H1 (cell line): ENCODE results near the gene ZMYM4. TPM values are rescaled to one million over a fixed set of nuclear protein-coding genes. Genes with fewer than 3 reads are reported as not detected.

ENCODE experiments used
- CTCF ChIA-PET: fragments of 300-600 bp; sonication (Branson Sonifier 250); formaldehyde crosslinking; loops from one replicate; lab custom pipeline; 2021; ENCODE audit not compliant: partially characterized antibody; lab: Charles Lee
- POLR2A ChIA-PET: fragments of 300-600 bp; sonication (Branson Sonifier 250); formaldehyde crosslinking; loops from one replicate; lab custom pipeline; 2021; ENCODE audit warnings: inconsistent platforms; ENCODE audit not compliant: partially characterized antibody; lab: Charles Lee
- DNase-seq, 2 experiments: peaks; one replicate each; pipeline versions ENCODE4 v3.0.0 to v3.0.0-alpha.2; 2010 to 2022; ENCODE audit warnings: low spot score in 2 of 2, low read depth in 1 of 2, mixed read lengths in 1 of 2
- FAIRE-seq: peaks from 2 replicates; lab custom pipeline; 2011; peaks lifted over from hg19 to GRCh38; lab: Jason Lieb, UNC
- H2AFZ ChIP-seq: 2 replicates; pipeline ENCODE4 v1.8.1; 2012; ENCODE audit warnings: low read length, inconsistent platforms
- H2AK5ac ChIP-seq: 2 replicates; pipeline ENCODE4 v1.6.1; 2013; ENCODE audit warnings: low read depth, low read length
- H2BK120ac ChIP-seq: replicated peaks from 2 replicates; pipeline ENCODE3; 2013; ENCODE audit warnings: low read depth, low read length, inconsistent platforms
- H2BK12ac ChIP-seq: 2 replicates; pipeline ENCODE4 v1.6.1; 2013; ENCODE audit warnings: low read depth, low read length
- H2BK15ac ChIP-seq: 2 replicates; pipeline ENCODE4 v1.6.1; 2013; ENCODE audit warnings: low read length
- H2BK20ac ChIP-seq: 2 replicates; pipeline ENCODE4 v1.6.1; 2013; ENCODE audit warnings: low read length
- H2BK5ac ChIP-seq: 2 replicates; pipeline ENCODE4 v1.6.1; 2013; ENCODE audit warnings: low read depth, low read length
- H3K14ac ChIP-seq: 2 replicates; pipeline ENCODE4 v1.6.1; 2013; ENCODE audit warnings: inconsistent platforms; ENCODE audit not compliant: insufficient read length
- H3K18ac ChIP-seq: 2 replicates; pipeline ENCODE4 v1.6.1; 2013; ENCODE audit warnings: low read length; ENCODE audit errors: extremely low read depth
- H3K23ac ChIP-seq: 2 replicates; pipeline ENCODE4 v1.6.1; 2013; ENCODE audit warnings: inconsistent platforms; ENCODE audit not compliant: insufficient read length
- H3K23me2 ChIP-seq: 2 replicates; pipeline ENCODE4 v1.6.1; 2013; ENCODE audit warnings: low read depth, low read length
- H3K27ac ChIP-seq: 2 replicates; pipeline ENCODE4 v1.6.1; 2011; ENCODE audit warnings: low read depth, low read length, inconsistent platforms
- H3K27me3 ChIP-seq, 4 experiments: replicated peaks in 1 of 4; 1 replicate in 1 of 4; 2 replicates in 3 of 4; pipeline versions ENCODE4 v1.6.1 to v1.8.1; 2011 to 2013; ENCODE audit warnings: low read length in 3 of 4, mild to moderate bottlenecking in 3 of 4, inconsistent platforms in 2 of 4, mixed read lengths in 2 of 4, moderate library complexity in 1 of 4; ENCODE audit not compliant: control insufficient read depth in 3 of 4, insufficient read depth in 3 of 4; ENCODE audit errors: extremely low read depth in 1 of 4
- H3K36me3 ChIP-seq, 4 experiments: 2 replicates each; pipeline versions ENCODE4 v1.6.1 to v1.8.1; 2011 to 2013; ENCODE audit warnings: mild to moderate bottlenecking in 4 of 4, low read length in 3 of 4, moderate library complexity in 2 of 4, control low read depth in 1 of 4, inconsistent platforms in 1 of 4; ENCODE audit not compliant: insufficient read depth in 4 of 4, control insufficient read depth in 2 of 4
- H3K4ac ChIP-seq: replicated peaks from 2 replicates; pipeline ENCODE3; 2013; ENCODE audit warnings: low read length, low read depth, mixed read lengths, inconsistent platforms; ENCODE audit not compliant: insufficient read length
- H3K4me1 ChIP-seq, 4 experiments: replicated peaks in 1 of 4; 1 replicate in 1 of 4; 2 replicates in 3 of 4; pipeline versions ENCODE4 v1.6.1 to v1.8.1; 2011 to 2013; ENCODE audit warnings: low read length in 3 of 4, inconsistent platforms in 2 of 4, mixed read lengths in 1 of 4; ENCODE audit not compliant: insufficient read depth in 4 of 4, control insufficient read depth in 3 of 4
- H3K4me2 ChIP-seq, 2 experiments: 2 replicates each; pipeline versions ENCODE4 v1.6.1 to v1.8.1; 2011 to 2013; ENCODE audit warnings: low read depth in 2 of 2, low read length in 2 of 2, control low read depth in 1 of 2, inconsistent platforms in 1 of 2, mild to moderate bottlenecking in 1 of 2; ENCODE audit not compliant: insufficient read depth in 1 of 2
- H3K4me3 ChIP-seq, 4 experiments: fragments of 200-600, 300-600 bp in 1 of 4; sonication (generic), shearing (Covaris generic), sonication (Bioruptor Twin) in 1 of 4; 2 replicates each; pipeline versions ENCODE4 v1.5.1 to v1.8.1; 2011 to 2016; ENCODE audit warnings: low read length in 4 of 4, low read depth in 3 of 4, control low read depth in 2 of 4, inconsistent platforms in 2 of 4, mild to moderate bottlenecking in 2 of 4, mixed read lengths in 1 of 4, moderate library complexity in 1 of 4; ENCODE audit not compliant: insufficient read depth in 2 of 4; ENCODE audit errors: extremely low read depth in 1 of 4
- H3K56ac ChIP-seq: replicated peaks from 2 replicates; pipeline ENCODE3; 2013; ENCODE audit warnings: low read depth, mild to moderate bottlenecking, mixed read lengths, low read length, inconsistent platforms; ENCODE audit not compliant: insufficient read length
- H3K79me1 ChIP-seq: 2 replicates; pipeline ENCODE4 v1.6.1; 2013; ENCODE audit warnings: low read depth, low read length, control low read depth
- H3K79me2 ChIP-seq, 2 experiments: 2 replicates each; pipeline versions ENCODE4 v1.6.1 to v1.8.1; 2012 to 2013; ENCODE audit warnings: low read length in 2 of 2, mild to moderate bottlenecking in 2 of 2, inconsistent platforms in 1 of 2; ENCODE audit not compliant: insufficient read depth in 2 of 2, control insufficient read depth in 1 of 2
- H3K9ac ChIP-seq, 4 experiments: replicated peaks in 1 of 4; 1 replicate in 1 of 4; 2 replicates in 3 of 4; pipeline versions ENCODE4 v1.6.1 to v1.8.1; 2011 to 2013; ENCODE audit warnings: low read depth in 3 of 4, low read length in 3 of 4, control low read depth in 2 of 4, mild to moderate bottlenecking in 2 of 4, moderate library complexity in 2 of 4, inconsistent platforms in 1 of 4; ENCODE audit errors: extremely low read depth in 1 of 4
- H3K9me3 ChIP-seq, 2 experiments: 2 replicates each; pipeline versions ENCODE4 v1.6.1 to v1.8.1; 2012 to 2013; ENCODE audit warnings: mild to moderate bottlenecking in 2 of 2, moderate library complexity in 2 of 2, control low read depth in 1 of 2, inconsistent platforms in 1 of 2, low read depth in 1 of 2, low read length in 1 of 2, mixed read lengths in 1 of 2; ENCODE audit not compliant: insufficient read depth in 2 of 2
- H4K20me1 ChIP-seq, 2 experiments: replicated peaks in 1 of 2; 2 replicates each; pipeline versions ENCODE3 to v1.8.1; 2011 to 2013; ENCODE audit warnings: inconsistent platforms in 2 of 2, low read length in 2 of 2, mild to moderate bottlenecking in 1 of 2; ENCODE audit not compliant: insufficient read depth in 2 of 2, control insufficient read depth in 1 of 2
- H4K5ac ChIP-seq: 2 replicates; pipeline ENCODE4 v1.6.1; 2013; ENCODE audit warnings: low read length, low read depth, mixed read lengths, inconsistent platforms; ENCODE audit not compliant: insufficient read length
- H4K8ac ChIP-seq: 2 replicates; pipeline ENCODE4 v1.8.0; 2013; ENCODE audit warnings: mild to moderate bottlenecking, moderate library complexity, low read length, inconsistent platforms; ENCODE audit not compliant: insufficient read depth; ENCODE audit errors: extremely low read depth
- H4K91ac ChIP-seq: replicated peaks from 2 replicates; pipeline ENCODE3; 2013; ENCODE audit warnings: low read length, mixed read lengths, inconsistent platforms; ENCODE audit not compliant: insufficient read length
- GABPA ChIP-seq: IDR thresholded peaks from 2 replicates; pipeline ENCODE4 v1.6.1; 2011; ENCODE audit warnings: mild to moderate bottlenecking, low read length, moderate library complexity, borderline replicate concordance; ENCODE audit not compliant: insufficient read depth
- WGBS, 2 experiments: shearing (Covaris generic) in 1 of 2; methylation state at CpG; one replicate each; pipeline versions ENCODE4 v1.1.6 to v1.1.7; 2013 to 2015; ENCODE audit warnings: low lambda C conversion rate in 2 of 2, mixed read lengths in 2 of 2, inconsistent platforms in 1 of 2, low coverage in 1 of 2, missing lambda C conversion rate in 1 of 2; ENCODE audit not compliant: insufficient replicate concordance in 2 of 2, insufficient coverage in 1 of 2, insufficient read length in 1 of 2; ENCODE audit errors: extremely low coverage in 1 of 2, missing lambda C conversion rate in 1 of 2; 5-methylcytosine and 5-hydroxymethylcytosine counted together
- polyA plus RNA-seq, 7 experiments: library from polyadenylated mRNA; depleted of rRNA in 3 of 7; stranded (reverse) in 5 of 7; unstranded in 2 of 7; fragments of >200 nt in 5 of 7; fragments of 200-250 nt in 2 of 7; gene quantifications; 1 replicate in 5 of 7; 2 replicates in 1 of 7; 4 replicates in 1 of 7; pipeline versions ENCODE4 v1.2.1 to v1.2.3, GENCODE V29; 2011 to 2013; ENCODE audit warnings: missing spikeins in 2 of 7, mixed read lengths in 2 of 7
- total RNA-seq: library from RNA; stranded (reverse); fragmentation: NEBNext Ultra II Directional; extraction: Animal tissue kit (Norgen Biotek cat#: 25700); gene quantifications from 2 replicates; pipeline ENCODE4 v1.2.1, GENCODE V29; 2021
- TF ChIP-seq, protein P1 (sequence below), 3 experiments: IDR thresholded peaks; 1 replicate in 2 of 3; 2 replicates in 1 of 3; pipeline versions ENCODE4 v1.5.1 to v1.6.1; 2011; ENCODE audit warnings: low read length in 3 of 3, mild to moderate bottlenecking in 3 of 3, inconsistent platforms in 2 of 3, low read depth in 1 of 3, moderate library complexity in 1 of 3; ENCODE audit not compliant: insufficient read depth in 1 of 3; ENCODE audit errors: control extremely low read depth in 1 of 3

Gene ZMYM4
- total and polyA plus RNA-seq, 2 of the 8 experiments (the other 6 are each of a cell fraction or from before 2014, with no cell fraction given), result 16.7 to 81.3 TPM

DNA sequence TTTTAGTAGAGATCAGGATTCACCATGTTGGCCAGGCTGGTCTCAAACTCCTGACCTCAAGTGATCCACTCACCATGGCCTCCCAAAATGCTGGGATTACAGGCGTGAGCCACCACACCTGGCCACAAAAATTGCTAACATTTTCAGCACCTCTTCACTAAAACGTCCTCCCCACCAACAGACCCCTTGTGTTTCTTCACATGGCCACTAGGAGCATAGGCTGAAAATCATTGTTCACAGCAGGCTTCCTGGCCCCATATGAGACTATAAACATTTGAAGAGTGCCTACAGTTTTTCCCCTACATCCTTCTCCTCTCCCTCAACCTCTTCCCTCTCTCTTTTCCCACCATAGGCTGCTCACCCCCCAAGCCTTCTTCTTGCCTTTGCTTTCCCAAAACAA is 47.5 kb upstream of the ZMYM4 start:
- Histone ChIP-seq H3K9ac (no peak overlapping the region), H2BK20ac (no peak overlapping the region), H3K4me1 (no peaks in the 10 kb centered on the region; a peak in 2 of 7 replicates), H2AK5ac (no peak overlapping the region), H3K4me2 (no peak overlapping the region), H3K14ac (no peak overlapping the region), H3K27me3 (no peaks in the 10 kb centered on the region), H2AFZ (no peak overlapping the region), H3K9me3 (no peaks in the 10 kb centered on the region; a peak in 1 of 4 replicates), H3K4ac (no peak overlapping the region), H3K4me3 (no peak overlapping the region), H2BK5ac (no peak overlapping the region), H4K20me1 (no peaks in the 10 kb centered on the region), H3K23ac (no peak overlapping the region), H3K56ac (no peak overlapping the region), H4K91ac (no peak overlapping the region), H2BK12ac (0 out of 2 replicates have a peak overlapping the region, but pooled peaks have one; percentile 9), H2BK120ac (no peak overlapping the region), H3K18ac (no peak overlapping the region), H3K23me2 (no peaks in the 10 kb centered on the region), H3K79me2 (no peaks in the 10 kb centered on the region), H2BK15ac (no peak overlapping the region), H3K36me3 (no peaks in the 10 kb centered on the region), H3K79me1 (no peaks in the 10 kb centered on the region), H3K27ac (no peak overlapping the region), H4K8ac (no peak overlapping the region), H4K5ac (no peak overlapping the region)
- FAIRE-seq, result no peak
- no peak for DNase-seq
- POLR2A ChIA-PET, result interaction anchor here (2.4 kb wide), 1 partner anchor 28 kb away, joined by 7 read pairs; the partner anchor contains the start of gene SFPQ
- TF ChIP-seq, protein P1, sequence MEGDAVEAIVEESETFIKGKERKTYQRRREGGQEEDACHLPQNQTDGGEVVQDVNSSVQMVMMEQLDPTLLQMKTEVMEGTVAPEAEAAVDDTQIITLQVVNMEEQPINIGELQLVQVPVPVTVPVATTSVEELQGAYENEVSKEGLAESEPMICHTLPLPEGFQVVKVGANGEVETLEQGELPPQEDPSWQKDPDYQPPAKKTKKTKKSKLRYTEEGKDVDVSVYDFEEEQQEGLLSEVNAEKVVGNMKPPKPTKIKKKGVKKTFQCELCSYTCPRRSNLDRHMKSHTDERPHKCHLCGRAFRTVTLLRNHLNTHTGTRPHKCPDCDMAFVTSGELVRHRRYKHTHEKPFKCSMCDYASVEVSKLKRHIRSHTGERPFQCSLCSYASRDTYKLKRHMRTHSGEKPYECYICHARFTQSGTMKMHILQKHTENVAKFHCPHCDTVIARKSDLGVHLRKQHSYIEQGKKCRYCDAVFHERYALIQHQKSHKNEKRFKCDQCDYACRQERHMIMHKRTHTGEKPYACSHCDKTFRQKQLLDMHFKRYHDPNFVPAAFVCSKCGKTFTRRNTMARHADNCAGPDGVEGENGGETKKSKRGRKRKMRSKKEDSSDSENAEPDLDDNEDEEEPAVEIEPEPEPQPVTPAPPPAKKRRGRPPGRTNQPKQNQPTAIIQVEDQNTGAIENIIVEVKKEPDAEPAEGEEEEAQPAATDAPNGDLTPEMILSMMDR (IDR thresholded peaks at IDR 0.05; ENCODE audit: control extremely low read depth in 1 of 3, insufficient read depth in 1 of 3, low read depth in 1 of 3, low read length in 3 of 3), result peak; percentile 19 to 69 (median 35); a peak in 3 of 4 replicates
- TF ChIP-seq GABPA, result no peak
- WGBS, 2 experiments, result 56% methylated on average over 2 of the region's 2 CpGs; no CpG with 5 or more reads in 1 of the 2 experiments
- CTCF ChIA-PET, result interaction anchor here (0.7 to 2.7 kb wide), 10 partner anchors 10 to 230 kb away, joined by 3 to 14 read pairs (median 5); no protein-coding TSS in a partner anchor
